ENCODE results near the gene NPIPB6. TPM values are rescaled to one million over a fixed set of nuclear protein-coding genes. Genes with fewer than 3 reads are reported as not detected.
"Not testable (repeated sequence)": the region's sequence is repeated elsewhere in the genome, so short reads cannot be mapped to it uniquely, and the experiment has no call there.

The NPIPB6 gene
- total RNA-seq: 1 to 10 TPM in 3 of 4 donors, under 1 TPM in 1; 0.21 to 3.8 (median 2.1) TPM

DNA sequence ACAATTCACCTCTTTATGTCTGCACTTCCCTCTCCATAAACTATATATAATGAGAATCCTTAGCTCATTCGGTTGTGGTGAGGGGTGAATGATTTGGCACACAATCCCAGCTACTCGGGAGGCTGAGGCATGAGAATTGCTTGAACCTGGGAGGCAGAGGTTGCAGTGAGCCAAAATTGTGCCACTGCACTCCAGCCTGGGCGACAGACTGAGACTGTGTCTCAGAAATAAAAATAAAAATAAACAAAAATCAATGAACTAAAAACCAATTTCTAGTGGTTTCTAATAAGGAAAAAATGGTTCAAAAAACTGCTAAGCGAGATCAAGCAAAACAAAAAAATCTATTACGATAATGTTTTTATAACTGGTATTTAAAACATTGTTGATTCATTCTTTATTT lies at the start of gene NPIPB6:
NPIPB6 (minus strand) TSS at position 101 of the 400 bp plus-strand sequence. CDS start 686 bp downstream, outside the sequence.
- intact Hi-C loops (cut with DNase I); H3K4me1 ChIP-seq; H3K9me3 ChIP-seq; H3K36me3 ChIP-seq; H3K27ac ChIP-seq; DNase-seq; H3K27me3 ChIP-seq; H3K4me3 ChIP-seq: not testable (repeated sequence)
- WGBS, 2 donors: no CpG with 5 or more reads among the region's 5 CpGs

DNA sequence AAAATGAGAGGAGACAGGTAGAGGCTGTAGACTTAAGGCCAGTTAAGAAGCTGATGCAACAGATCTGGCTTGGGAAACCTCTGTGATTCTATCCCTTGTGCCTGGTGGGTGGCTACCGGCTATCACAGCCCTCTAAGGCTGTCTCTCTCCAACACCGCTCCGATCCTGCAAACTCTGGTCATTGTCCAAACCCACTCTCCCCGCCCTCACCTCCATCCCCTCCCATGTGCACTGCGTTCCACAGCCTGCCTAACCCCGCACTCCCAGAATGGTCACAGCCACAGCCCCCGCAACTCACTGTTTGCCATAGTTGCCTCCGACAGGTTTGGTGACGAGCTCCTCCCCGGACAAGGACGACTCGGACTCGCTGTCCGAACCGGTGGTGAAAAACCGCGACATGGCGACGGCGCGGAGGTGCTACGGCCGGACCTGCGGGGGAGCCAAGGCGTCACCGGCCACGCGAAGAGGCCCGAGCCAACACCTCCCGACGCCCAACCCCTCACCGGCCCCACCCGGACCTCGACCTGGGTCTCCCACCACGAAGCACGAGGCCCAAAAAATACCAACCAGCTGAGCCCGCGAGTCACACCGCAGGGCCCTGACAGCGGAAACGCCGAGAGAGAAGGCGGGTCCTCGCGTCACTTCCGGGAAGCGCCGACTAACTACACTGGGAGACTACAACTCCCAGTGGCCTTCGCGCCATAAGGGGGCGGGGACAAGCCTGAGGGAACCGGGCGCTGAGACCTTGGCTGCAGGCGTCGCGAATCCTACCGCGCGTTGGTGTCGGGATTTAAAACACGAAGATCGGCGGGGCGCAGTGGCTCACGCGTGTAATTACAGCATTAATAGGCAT lies 40.1 kb upstream of the NPIPB6 start, which contains the start of gene EIF3CL:
EIF3CL (minus strand) TSS at position 622 of the 853 bp plus-strand sequence; CDS start at position 399, 223 bp downstream.
- H3K27ac ChIP-seq; H3K9me3 ChIP-seq; intact Hi-C loops (cut with DNase I); H3K4me1 ChIP-seq; H3K27me3 ChIP-seq; DNase-seq; H3K36me3 ChIP-seq: not testable (repeated sequence)
- WGBS, 2 donors: no CpG with 5 or more reads among the region's 66 CpGs
- peak within 1 kb of the TSS in 2 of 4 donors; percentile 34 to 47 for H3K4me3 ChIP-seq

DNA sequence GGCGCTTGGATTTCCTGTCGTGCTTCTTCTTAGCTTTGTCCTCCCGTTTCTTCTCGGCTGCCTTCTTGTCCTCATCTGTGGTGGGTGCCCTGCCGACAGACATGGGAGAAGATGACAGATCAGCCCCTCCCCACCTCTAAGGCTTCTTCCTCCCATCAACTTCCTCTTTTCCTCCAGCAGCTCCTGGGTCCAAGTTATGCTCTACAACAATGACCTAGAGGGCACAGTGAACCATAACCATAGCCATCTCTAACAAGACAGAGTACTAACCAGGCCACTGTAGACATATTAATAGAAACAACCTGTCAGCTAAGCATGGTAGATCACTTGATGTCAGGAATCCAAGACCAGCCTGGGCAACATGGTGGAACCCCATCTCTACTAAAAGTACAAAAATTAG lies 28.7 kb upstream of the NPIPB6 start:
- H3K9me3 ChIP-seq; H3K4me3 ChIP-seq; DNase-seq; H3K36me3 ChIP-seq; H3K27me3 ChIP-seq; H3K27ac ChIP-seq; intact Hi-C loops (cut with DNase I); H3K4me1 ChIP-seq: not testable (repeated sequence)
- no CpG with 5 or more reads among the region's 5 CpGs for WGBS, 2 donors

DNA sequence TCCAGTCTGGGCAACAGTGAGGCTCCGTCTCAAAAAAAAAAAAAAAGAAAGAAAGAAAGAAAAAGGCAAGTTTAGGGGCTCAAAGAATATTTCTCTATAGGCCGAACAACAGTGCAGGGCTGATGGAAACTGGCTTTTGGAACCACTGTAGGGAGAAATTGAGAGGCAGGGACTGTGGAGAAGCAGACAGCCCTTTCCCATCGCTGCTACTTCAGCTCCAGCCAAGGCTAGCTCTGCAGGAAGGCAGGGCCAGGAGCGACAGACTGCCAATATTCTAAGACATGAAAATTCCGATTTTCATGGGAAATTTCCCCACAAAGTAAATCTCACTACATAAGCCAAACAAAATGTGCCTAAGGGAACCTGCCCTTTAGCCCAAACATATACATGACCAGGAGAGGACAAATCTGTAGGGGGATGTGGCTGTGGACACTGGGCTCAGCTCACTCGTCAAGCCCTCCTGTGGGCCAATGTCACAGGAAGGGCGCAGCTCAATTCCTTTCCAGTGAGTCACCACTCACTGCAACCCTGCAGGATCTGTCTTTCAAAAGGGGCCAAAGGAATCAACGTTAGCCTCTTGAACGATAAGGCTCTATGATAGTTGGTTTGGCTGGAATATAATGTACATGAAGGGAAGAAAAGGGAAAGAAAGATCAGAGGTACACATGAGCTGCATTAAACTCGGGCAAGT lies 19.0 kb upstream of the NPIPB6 start:
- H3K27me3 ChIP-seq; H3K4me3 ChIP-seq; H3K27ac ChIP-seq; H3K36me3 ChIP-seq; DNase-seq; H3K4me1 ChIP-seq; H3K9me3 ChIP-seq; intact Hi-C loops (cut with DNase I): not testable (repeated sequence)
- no CpG with 5 or more reads among the region's 10 CpGs for WGBS, 2 donors

DNA sequence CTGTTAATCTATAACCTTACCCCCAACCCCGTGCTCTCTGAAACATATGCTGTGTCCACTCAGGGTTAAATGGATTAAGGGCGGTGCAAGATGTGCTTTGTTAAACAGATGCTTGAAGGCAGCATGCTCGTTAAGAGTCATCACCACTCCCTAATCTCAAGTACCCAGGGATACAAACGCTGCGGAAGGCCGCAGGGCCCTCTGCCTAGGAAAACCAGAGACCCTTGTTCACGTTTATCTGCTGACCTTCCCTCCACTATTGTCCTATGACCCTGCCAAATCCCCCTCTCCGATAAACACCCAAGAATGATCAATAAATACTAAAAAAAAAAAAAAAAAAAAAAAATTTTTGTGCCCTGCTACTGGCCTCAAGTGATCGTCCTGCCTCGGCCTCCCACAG lies 14.5 kb upstream of the NPIPB6 start:
- H3K27me3 ChIP-seq; H3K27ac ChIP-seq; H3K4me1 ChIP-seq; DNase-seq; H3K4me3 ChIP-seq; H3K9me3 ChIP-seq; intact Hi-C loops (cut with DNase I); H3K36me3 ChIP-seq: not testable (repeated sequence)
- WGBS, 2 donors: 62 to 77% methylated on average over 2 to 5 of the region's 10 CpGs

DNA sequence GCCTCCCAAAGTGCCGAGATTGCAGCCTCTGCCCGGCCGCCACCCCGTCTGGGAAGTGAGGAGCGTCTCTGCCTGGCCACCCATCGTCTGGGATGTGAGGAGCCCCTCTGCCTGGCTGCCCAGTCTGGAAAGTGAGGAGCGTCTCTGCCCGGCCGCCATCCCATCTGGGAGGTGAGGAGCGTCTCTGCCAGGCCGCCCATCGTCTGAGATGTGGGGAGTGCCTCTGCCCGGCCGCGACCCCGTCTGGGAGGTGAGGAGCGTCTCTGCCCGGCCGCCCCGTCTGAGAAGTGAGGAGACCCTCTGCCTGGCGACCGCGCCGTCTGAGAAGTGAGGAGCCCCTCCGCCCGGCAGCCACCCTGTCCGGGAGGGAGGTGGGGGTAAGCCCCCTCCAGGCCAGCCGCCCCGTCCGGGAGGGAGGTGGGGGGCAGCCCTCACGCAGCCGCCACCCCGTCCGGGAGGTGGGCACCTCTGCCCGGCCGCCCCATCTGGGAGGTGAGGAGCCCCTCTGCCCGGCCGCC lies 13.9 kb upstream of the NPIPB6 start:
- H3K36me3 ChIP-seq; H3K27me3 ChIP-seq; H3K9me3 ChIP-seq; H3K4me1 ChIP-seq; H3K4me3 ChIP-seq; intact Hi-C loops (cut with DNase I); DNase-seq; H3K27ac ChIP-seq: not testable (repeated sequence)
- no CpG with 5 or more reads among the region's 38 CpGs for WGBS, 2 donors

DNA sequence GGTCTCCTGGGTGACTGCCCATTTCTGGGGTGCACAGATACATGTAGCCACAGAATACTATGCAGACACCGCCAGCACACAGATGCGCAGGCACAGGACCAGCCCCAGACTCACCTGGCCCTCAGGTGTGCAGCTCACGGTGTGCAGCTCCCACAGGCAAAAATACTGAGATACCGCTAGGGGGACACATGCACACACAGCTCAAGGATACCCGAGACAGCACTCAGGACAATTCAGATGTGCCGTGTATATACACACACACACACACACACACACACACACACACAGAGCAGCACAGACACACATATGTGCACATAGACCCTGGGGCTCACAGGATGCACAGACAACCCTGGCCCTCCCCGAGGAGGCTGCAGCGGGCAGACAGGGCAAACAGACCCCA lies 11.8 kb upstream of the NPIPB6 start:
- H3K27me3 ChIP-seq; H3K4me3 ChIP-seq; intact Hi-C loops (cut with DNase I); DNase-seq; H3K4me1 ChIP-seq; H3K27ac ChIP-seq; H3K9me3 ChIP-seq; H3K36me3 ChIP-seq: not testable (repeated sequence)
- WGBS, 2 donors: no CpG with 5 or more reads among the region's 8 CpGs

DNA sequence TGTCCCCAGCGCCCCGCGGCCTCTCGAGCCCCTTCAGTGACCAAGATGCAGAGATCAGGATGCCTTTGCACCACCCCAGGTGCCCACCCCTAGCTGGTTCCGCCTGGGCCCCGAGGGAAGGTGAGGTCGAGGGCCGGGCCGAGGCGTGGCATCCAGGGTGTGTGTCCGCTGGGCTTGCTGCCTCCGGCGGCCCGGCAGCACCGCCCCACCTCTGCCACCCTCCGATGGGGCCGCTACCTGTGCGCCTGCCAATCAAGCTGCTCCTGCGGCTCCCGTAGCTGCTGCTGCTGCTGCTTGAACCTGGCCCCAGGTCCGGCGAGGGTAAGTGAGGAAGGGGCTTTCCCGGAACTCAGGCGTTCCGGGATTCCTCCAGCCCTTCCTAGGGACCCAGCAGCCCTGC lies 11.0 kb upstream of the NPIPB6 start:
- H3K4me1 ChIP-seq; intact Hi-C loops (cut with DNase I); H3K27me3 ChIP-seq; H3K9me3 ChIP-seq; H3K4me3 ChIP-seq; H3K27ac ChIP-seq; H3K36me3 ChIP-seq; DNase-seq: not testable (repeated sequence)
- no CpG with 5 or more reads among the region's 25 CpGs for WGBS, 2 donors

DNA sequence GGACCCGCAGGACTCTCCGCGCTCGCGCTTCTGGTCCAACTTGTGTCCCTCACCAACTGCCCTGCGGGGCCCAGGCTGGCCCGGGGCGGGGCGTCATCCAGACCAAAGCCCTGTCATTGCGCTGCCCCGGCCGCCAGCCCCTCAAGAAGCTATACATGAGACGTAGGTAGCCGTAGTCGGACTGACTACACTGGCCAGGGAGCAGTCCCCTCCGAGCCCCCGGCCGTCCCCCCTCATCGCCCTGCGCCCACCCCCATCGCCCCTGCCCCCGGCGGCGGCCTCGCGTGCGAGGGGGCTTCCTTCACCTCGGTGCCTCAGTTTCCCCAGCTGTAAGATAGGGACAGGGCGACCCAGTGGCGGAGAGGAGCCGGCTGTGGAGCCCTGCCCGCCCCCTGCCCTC lies 4.6 kb upstream of the NPIPB6 start:
- H3K9me3 ChIP-seq; H3K36me3 ChIP-seq; intact Hi-C loops (cut with DNase I); H3K4me1 ChIP-seq; H3K27ac ChIP-seq; H3K4me3 ChIP-seq; DNase-seq; H3K27me3 ChIP-seq: not testable (repeated sequence)
- WGBS, 2 donors: no CpG with 5 or more reads among the region's 32 CpGs

DNA sequence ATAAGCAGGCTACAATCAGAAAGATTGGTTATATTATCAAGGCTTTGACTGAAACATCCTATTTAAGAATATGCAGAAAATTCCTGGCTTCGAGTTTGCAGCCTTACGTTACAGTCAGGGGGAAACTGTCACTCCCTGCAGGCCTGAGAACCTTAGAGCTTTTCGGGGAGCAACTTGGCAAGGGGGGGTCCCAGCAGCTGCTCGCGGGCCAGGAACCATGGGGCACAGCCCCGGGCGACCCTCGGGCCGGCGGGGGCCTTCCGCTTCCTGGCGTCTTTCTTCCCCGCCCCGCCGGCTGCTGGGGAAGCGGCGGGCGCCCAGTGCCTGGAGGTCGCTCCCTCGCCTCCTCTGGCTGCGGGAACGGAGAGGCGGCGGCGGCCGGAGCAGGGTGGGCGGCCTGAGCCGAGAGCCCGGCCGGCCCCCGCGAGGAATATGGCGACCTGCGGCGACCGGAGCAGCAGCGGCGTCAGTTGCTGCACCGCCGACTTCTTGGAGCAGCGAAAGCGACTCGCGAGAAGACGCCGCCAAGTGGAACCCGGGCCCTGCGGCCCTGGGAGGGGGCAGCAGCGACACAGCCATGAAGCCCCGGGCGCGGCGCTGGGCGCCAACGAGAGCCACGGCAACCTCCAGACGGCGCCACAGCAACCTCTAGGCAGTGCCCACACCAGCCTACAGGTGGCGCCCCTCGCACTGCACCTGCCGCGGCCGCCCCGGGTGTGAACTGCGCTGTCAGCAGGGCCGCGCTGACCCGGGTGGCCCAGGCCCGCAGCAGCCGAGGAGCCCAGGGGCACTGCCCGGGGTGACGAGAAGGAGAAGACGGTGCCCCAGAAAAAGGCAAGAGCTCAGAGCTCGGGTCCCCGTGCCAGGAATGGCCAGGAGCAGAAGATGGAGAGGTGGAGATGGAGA lies 1.2 kb upstream of the NPIPB6 start:
- intact Hi-C loops (cut with DNase I); H3K36me3 ChIP-seq; DNase-seq; H3K4me1 ChIP-seq; H3K9me3 ChIP-seq; H3K27ac ChIP-seq; H3K27me3 ChIP-seq: not testable (repeated sequence)
- H3K4me3 ChIP-seq: peak overlapping the region in 1 of 4 donors; percentile 18
- WGBS, 2 donors: 0% methylated on average over 1 of the region's 75 CpGs; no CpG with 5 or more reads in 1 of the 2 donors

DNA sequence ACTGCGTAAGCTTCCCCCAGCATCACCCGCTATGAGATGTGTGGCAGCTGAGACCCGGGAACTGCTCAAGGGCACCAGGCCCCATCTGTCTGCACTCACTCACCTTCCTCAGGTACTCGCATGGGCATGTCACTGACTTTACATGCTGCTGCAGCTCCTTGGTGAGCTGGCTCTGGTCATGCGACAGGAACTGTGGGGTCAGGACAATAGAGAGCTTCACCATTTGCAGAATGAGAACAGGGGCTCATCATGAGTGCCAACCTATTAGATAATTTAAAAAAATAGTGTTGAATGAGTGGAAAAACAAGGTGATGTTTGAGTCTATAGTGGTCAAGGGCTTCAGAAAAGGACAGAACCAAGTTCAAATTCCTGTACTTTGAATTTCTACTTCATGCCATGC lies 708 bp downstream of the NPIPB6 start:
- H3K36me3 ChIP-seq; H3K4me3 ChIP-seq; H3K9me3 ChIP-seq; H3K27ac ChIP-seq; H3K4me1 ChIP-seq; intact Hi-C loops (cut with DNase I); H3K27me3 ChIP-seq; DNase-seq: not testable (repeated sequence)
- WGBS, 2 donors: 43% methylated on average over 1 of the region's 5 CpGs; no CpG with 5 or more reads in 1 of the 2 donors

DNA sequence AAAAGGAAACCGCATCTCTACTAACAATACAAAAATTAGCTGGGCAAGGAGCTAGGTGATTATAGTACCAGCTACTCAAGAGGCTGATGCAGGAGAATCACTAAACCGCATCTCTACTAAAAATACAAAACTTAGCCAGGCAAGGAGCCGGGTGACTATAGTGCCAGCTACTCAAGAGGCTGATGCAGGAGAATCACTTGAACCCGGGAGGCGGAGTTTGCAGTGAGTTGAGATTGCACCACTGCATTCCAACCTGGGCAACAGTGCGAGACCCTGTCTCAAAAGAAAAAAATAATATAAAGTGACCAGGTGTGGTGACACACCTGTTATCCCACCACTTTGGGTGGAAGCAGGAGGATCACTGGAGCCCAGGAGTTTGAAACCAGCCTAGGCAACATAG lies 25.1 kb downstream of the NPIPB6 start:
- H3K27me3 ChIP-seq; H3K4me1 ChIP-seq; H3K36me3 ChIP-seq; intact Hi-C loops (cut with DNase I); DNase-seq; H3K4me3 ChIP-seq; H3K9me3 ChIP-seq; H3K27ac ChIP-seq: not testable (repeated sequence)
- WGBS, 2 donors: 86 to 97% methylated on average over 4 to 5 of the region's 6 CpGs
